ENCODE results near the gene PIP5K1B. TPM values are rescaled to one million over a fixed set of nuclear protein-coding genes. Genes with fewer than 3 reads are reported as not detected.
A peak's percentile ranks its signal among the peaks of the same experiment; 100 is the strongest.

Gene PIP5K1B
- total RNA-seq, 1 experiment from 2014 or later: 10.3 TPM

DNA sequence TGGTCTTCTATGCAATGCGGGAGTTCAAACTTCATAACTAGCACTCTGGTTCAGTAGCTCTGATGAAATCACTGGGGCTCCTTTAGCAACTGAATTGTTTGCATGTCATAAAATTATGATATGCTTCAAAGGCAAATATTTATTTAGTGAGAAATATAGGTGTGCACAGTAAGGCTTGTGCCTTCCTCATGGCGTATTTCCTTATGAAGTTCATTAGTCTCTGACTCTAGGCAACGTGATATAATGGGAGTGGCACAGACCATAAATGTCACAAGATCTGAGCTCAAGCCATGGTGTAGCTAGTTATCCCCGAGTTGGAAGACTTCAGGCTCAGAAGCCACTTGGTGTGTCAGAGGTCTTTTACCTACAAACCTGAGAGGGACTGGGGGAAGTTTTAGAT is 35.5 kb downstream of the PIP5K1B start:
- Mint-ChIP-seq H3K27ac (ENCODE audit: unreplicated experiment) (no peak overlapping the region), H3K27me3 (ENCODE audit: insufficient read depth, unreplicated experiment) (no peaks in the 10 kb centered on the region), H3K36me3 (ENCODE audit: insufficient read depth, unreplicated experiment) (no peaks in the 10 kb centered on the region), H3K4me3 (ENCODE audit: unreplicated experiment) (no peak overlapping the region), H3K9me3 (ENCODE audit: unreplicated experiment) (no peaks in the 10 kb centered on the region), H3K4me1 (ENCODE audit: low read depth, unreplicated experiment) (no peaks in the 10 kb centered on the region)
- no TSS peak for BruUV-seq (replicated peaks)
- TF ChIP-seq, protein P1, sequence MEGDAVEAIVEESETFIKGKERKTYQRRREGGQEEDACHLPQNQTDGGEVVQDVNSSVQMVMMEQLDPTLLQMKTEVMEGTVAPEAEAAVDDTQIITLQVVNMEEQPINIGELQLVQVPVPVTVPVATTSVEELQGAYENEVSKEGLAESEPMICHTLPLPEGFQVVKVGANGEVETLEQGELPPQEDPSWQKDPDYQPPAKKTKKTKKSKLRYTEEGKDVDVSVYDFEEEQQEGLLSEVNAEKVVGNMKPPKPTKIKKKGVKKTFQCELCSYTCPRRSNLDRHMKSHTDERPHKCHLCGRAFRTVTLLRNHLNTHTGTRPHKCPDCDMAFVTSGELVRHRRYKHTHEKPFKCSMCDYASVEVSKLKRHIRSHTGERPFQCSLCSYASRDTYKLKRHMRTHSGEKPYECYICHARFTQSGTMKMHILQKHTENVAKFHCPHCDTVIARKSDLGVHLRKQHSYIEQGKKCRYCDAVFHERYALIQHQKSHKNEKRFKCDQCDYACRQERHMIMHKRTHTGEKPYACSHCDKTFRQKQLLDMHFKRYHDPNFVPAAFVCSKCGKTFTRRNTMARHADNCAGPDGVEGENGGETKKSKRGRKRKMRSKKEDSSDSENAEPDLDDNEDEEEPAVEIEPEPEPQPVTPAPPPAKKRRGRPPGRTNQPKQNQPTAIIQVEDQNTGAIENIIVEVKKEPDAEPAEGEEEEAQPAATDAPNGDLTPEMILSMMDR (IDR thresholded peaks at IDR 0.05; ENCODE audit: insufficient read depth in 1 of 2, low read depth in 1 of 2, low read length in 1 of 2, severe bottlenecking in 1 of 2, unreplicated experiment in 1 of 2): no peak
- POLR2A ChIA-PET: no interaction called here
- H3K9me3 ChIP-seq: no peaks in the 10 kb centered on the region
- CTCF ChIA-PET: no interaction called here
- no peaks in the 10 kb centered on the region for H3K36me3 ChIP-seq (ENCODE audit: control insufficient read depth, insufficient read depth, low read length)
- DNase-seq: peak in 1 of 2 experiments; percentile 45
- no peaks in the 10 kb centered on the region for H3K27me3 ChIP-seq (replicated peaks; ENCODE audit: control insufficient read depth, insufficient read depth, low read length)
- H3K4me3 ChIP-seq (ENCODE audit: low read depth, low read length): no peak overlapping the region
- peaks cover 14% of the 10 kb centered on the region for H3K4me1 ChIP-seq
- intact Hi-C loops (cut with micrococcal nuclease; ENCODE audit: unreplicated experiment): no loop called here

DNA sequence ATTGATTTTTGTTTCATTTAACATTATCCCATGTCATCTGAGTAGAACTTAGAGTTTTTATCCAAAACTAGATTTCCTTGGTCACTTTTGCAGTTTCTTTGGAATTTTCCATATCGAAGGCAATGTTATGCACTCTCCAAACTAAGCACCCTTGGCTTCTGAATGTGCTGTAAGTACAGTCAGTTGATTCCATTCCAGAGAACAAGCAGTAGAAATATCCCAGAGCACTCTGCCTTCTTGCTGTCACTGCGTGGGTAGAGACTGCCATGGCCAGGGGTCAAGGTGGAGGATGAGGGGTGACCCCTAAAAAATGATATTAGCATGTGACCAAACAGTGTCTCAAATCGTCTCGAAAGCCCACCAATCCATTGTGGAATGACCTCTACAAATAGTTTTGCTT is 36.2 kb downstream of the PIP5K1B start:
- H3K27me3 Mint-ChIP-seq (ENCODE audit: insufficient read depth, unreplicated experiment): no peaks in the 10 kb centered on the region
- Histone ChIP-seq H3K4me1 (peaks cover 14% of the 10 kb centered on the region), H3K36me3 (ENCODE audit: control insufficient read depth, insufficient read depth, low read length) (no peaks in the 10 kb centered on the region), H3K27me3 (replicated peaks; ENCODE audit: control insufficient read depth, insufficient read depth, low read length) (no peaks in the 10 kb centered on the region), H3K4me3 (ENCODE audit: low read depth, low read length) (no peak overlapping the region), H3K9me3 (no peaks in the 10 kb centered on the region)
- H3K36me3 Mint-ChIP-seq (ENCODE audit: insufficient read depth, unreplicated experiment): no peaks in the 10 kb centered on the region
- H3K4me3 Mint-ChIP-seq (ENCODE audit: unreplicated experiment): no peak overlapping the region
- peaks cover 2% of the 10 kb centered on the region for H3K4me1 Mint-ChIP-seq (ENCODE audit: low read depth, unreplicated experiment)
- no TSS peak for BruUV-seq (replicated peaks)
- intact Hi-C loops (cut with micrococcal nuclease; ENCODE audit: unreplicated experiment): no loop called here
- no peak for DNase-seq
- ChIA-PET CTCF (no interaction called here), POLR2A (no interaction called here)
- no peaks in the 10 kb centered on the region for H3K9me3 Mint-ChIP-seq (ENCODE audit: unreplicated experiment)
- TF ChIP-seq, protein P1 (IDR thresholded peaks at IDR 0.05; ENCODE audit: insufficient read depth in 1 of 2, low read depth in 1 of 2, low read length in 1 of 2, severe bottlenecking in 1 of 2, unreplicated experiment in 1 of 2): no peak
- no peak overlapping the region for H3K27ac Mint-ChIP-seq (ENCODE audit: unreplicated experiment)

DNA sequence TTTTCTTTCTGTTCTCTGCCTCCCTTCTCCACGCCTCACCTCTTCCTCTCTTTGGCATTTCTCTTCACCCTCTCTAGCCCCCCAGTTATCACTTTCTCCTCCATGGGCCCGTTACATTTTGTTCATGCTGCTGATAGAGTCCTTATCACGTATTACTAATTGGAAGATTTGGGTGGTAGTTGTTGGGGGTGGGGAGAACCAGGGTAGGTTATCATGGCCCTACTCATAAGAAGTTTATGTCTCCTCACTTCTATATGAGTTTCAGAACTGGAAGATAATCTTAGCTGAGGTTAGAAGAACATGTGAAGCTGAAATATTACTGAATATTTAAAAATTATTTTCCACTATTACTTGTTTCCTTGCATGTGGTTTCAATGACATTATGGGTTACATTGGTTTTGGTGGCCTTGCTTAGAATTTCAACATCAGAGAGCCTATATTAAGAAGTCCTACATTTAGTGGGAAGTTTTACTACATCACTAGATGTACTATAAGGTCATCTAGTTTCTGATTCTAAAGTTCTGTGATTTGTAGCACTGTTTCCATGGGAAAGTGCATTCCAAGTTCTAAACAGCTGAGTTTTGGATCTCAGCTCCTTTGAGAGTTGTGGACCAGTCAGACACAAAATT is 36.8 kb downstream of the PIP5K1B start:
- H3K27ac Mint-ChIP-seq (ENCODE audit: unreplicated experiment): no peak overlapping the region
- DNase-seq: no peak
- no peaks in the 10 kb centered on the region for H3K9me3 Mint-ChIP-seq (ENCODE audit: unreplicated experiment)
- TF ChIP-seq, protein P1 (IDR thresholded peaks at IDR 0.05; ENCODE audit: insufficient read depth in 1 of 2, low read depth in 1 of 2, low read length in 1 of 2, severe bottlenecking in 1 of 2, unreplicated experiment in 1 of 2): no peak
- intact Hi-C loops (cut with micrococcal nuclease; ENCODE audit: unreplicated experiment): no loop called here
- H3K27me3 Mint-ChIP-seq (ENCODE audit: insufficient read depth, unreplicated experiment): no peaks in the 10 kb centered on the region
- H3K4me1 ChIP-seq: peaks cover 20% of the 10 kb centered on the region
- H3K27me3 ChIP-seq (replicated peaks; ENCODE audit: control insufficient read depth, insufficient read depth, low read length): no peaks in the 10 kb centered on the region
- no peak overlapping the region for H3K4me3 Mint-ChIP-seq (ENCODE audit: unreplicated experiment)
- no peaks in the 10 kb centered on the region for H3K9me3 ChIP-seq
- BruUV-seq (replicated peaks): no TSS peak
- ChIA-PET CTCF (no interaction called here), POLR2A (no interaction called here)
- H3K36me3 ChIP-seq (ENCODE audit: control insufficient read depth, insufficient read depth, low read length): no peaks in the 10 kb centered on the region
- H3K36me3 Mint-ChIP-seq (ENCODE audit: insufficient read depth, unreplicated experiment): no peaks in the 10 kb centered on the region
- peaks cover 7% of the 10 kb centered on the region for H3K4me1 Mint-ChIP-seq (ENCODE audit: low read depth, unreplicated experiment)
- H3K4me3 ChIP-seq (ENCODE audit: low read depth, low read length): no peak overlapping the region

Measured in Caco-2 (cell line).